B cell (primary cell): ENCODE measurements around the gene ITGA3. TPM values are rescaled to one million over a fixed set of nuclear protein-coding genes. Genes with fewer than 3 reads are reported as not detected.

Experiments used
- ATAC-seq: fragments of 200-7000 bp; cut with Tn5 transposase; one replicate; pipeline ENCODE4 v1.10.0; 2021; ENCODE audit warnings: low read depth, mild to moderate bottlenecking, moderate number of reproducible peaks, moderate library complexity
- CTCF ChIA-PET: fragments of 350-600 bp; sonication (Branson Sonifier 250); formaldehyde crosslinking; loops from one replicate; lab custom pipeline; 2021; ENCODE audit warnings: antibody characterized with exemption, inconsistent platforms; lab: Charles Lee
- POLR2A ChIA-PET: fragments of 350-600 bp; sonication (Branson Sonifier 250); formaldehyde crosslinking; loops from one replicate; lab custom pipeline; 2021; ENCODE audit warnings: antibody characterized with exemption; lab: Charles Lee
- DNase-seq: peaks from one replicate; pipeline ENCODE4 v3.0.0; 2013
- H2AFZ ChIP-seq: 2 replicates; pipeline ENCODE4 v1.6.1; 2012; ENCODE audit warnings: mild to moderate bottlenecking, low read depth, low read length; ENCODE audit not compliant: insufficient read depth, poor library complexity, severe bottlenecking
- H3K27ac ChIP-seq, 2 donors: 1 replicate in 1 of 2; 2 replicates in 1 of 2; pipeline ENCODE4 v1.5.1; 2012 to 2013; ENCODE audit warnings: low read length in 2 of 2, mild to moderate bottlenecking in 2 of 2, moderate library complexity in 1 of 2
- H3K27me3 ChIP-seq, 4 experiments: fragments of 200-600 bp in 1 of 4; sonication (generic) in 1 of 4; replicated peaks in 1 of 4; 1 replicate in 2 of 4; 2 replicates in 2 of 4; pipeline versions ENCODE4 v1.6.1 to v1.7.0; 2013 to 2016; ENCODE audit warnings: low read length in 3 of 4, mild to moderate bottlenecking in 2 of 4, mixed read lengths in 1 of 4, moderate library complexity in 1 of 4; ENCODE audit not compliant: insufficient read depth in 4 of 4, control insufficient read depth in 3 of 4; ENCODE audit errors: control extremely low read depth in 1 of 4
- H3K36me3 ChIP-seq, 2 experiments: replicated peaks in 1 of 2; 1 replicate in 1 of 2; 2 replicates in 1 of 2; pipeline versions ENCODE4 v1.6.1 to v1.7.1; 2013; ENCODE audit warnings: low read length in 1 of 2; ENCODE audit not compliant: insufficient read depth in 2 of 2, control insufficient read depth in 1 of 2; ENCODE audit errors: control extremely low read depth in 1 of 2, extremely low read depth in 1 of 2
- H3K4me1 ChIP-seq, 2 donors: fragments of 200-600 bp in 1 of 2; sonication (generic) in 1 of 2; 1 replicate in 1 of 2; 2 replicates in 1 of 2; pipeline versions ENCODE4 v1.5.1 to v1.6.1; 2013 to 2017; ENCODE audit warnings: low read length in 2 of 2; ENCODE audit not compliant: control insufficient read depth in 2 of 2, insufficient read depth in 2 of 2
- H3K4me2 ChIP-seq: replicated peaks from 2 replicates; pipeline ENCODE3; 2012; ENCODE audit warnings: mild to moderate bottlenecking, low read depth, low read length; ENCODE audit not compliant: poor library complexity, severe bottlenecking
- H3K4me3 ChIP-seq, 5 experiments: fragments of 200-600 bp in 1 of 5; sonication (generic) in 1 of 5; 1 replicate in 3 of 5; 2 replicates in 2 of 5; pipeline versions ENCODE4 v1.5.1 to v1.7.0; 2011 to 2016; ENCODE audit warnings: low read length in 4 of 5, mild to moderate bottlenecking in 4 of 5, low read depth in 2 of 5, control low read depth in 1 of 5, moderate library complexity in 1 of 5; ENCODE audit not compliant: insufficient read depth in 1 of 5; ENCODE audit errors: control extremely low read depth in 1 of 5, extremely low read depth in 1 of 5
- H3K79me2 ChIP-seq: fragments of 200-600 bp; sonication (generic); one replicate; pipeline ENCODE4 v1.6.0; 2016; ENCODE audit warnings: low read length; ENCODE audit not compliant: control insufficient read depth, insufficient read depth
- H3K9ac ChIP-seq: fragments of 200-600 bp; sonication (generic); 2 replicates; pipeline ENCODE4 v1.6.1; 2017; ENCODE audit warnings: mild to moderate bottlenecking, low read length, moderate library complexity
- H3K9me3 ChIP-seq, 3 donors: one replicate each; pipeline versions ENCODE4 v1.6.1 to v1.7.1; 2013; ENCODE audit warnings: low read length in 2 of 3; ENCODE audit not compliant: control insufficient read depth in 2 of 3, insufficient read depth in 1 of 3; ENCODE audit errors: control extremely low read depth in 1 of 3
- H4K20me1 ChIP-seq: 2 replicates; pipeline ENCODE4 v1.6.0; 2012; ENCODE audit warnings: mild to moderate bottlenecking, low read length; ENCODE audit not compliant: insufficient read depth, control insufficient read depth, poor library complexity, severe bottlenecking
- H3K27ac Mint-ChIP-seq: one replicate; pipeline ENCODE4 v1.8.0; 2021; ENCODE audit warnings: mixed read lengths
- H3K27me3 Mint-ChIP-seq: one replicate; pipeline ENCODE4 v1.8.0; 2021; ENCODE audit warnings: mixed read lengths
- H3K4me1 Mint-ChIP-seq: one replicate; pipeline ENCODE4 v1.8.0; 2021; ENCODE audit warnings: mixed read lengths
- H3K4me3 Mint-ChIP-seq: one replicate; pipeline ENCODE4 v1.8.0; 2021; ENCODE audit warnings: mixed read lengths
- H3K9me3 Mint-ChIP-seq: one replicate; pipeline ENCODE4 v1.8.0; 2022; ENCODE audit warnings: mixed read lengths; ENCODE audit not compliant: insufficient read depth
- CTCF ChIP-seq: fragments of 200-600 bp; IDR thresholded peaks from one replicate; pipeline ENCODE4 v1.8.0; 2022; ENCODE audit warnings: antibody characterized with exemption, mild to moderate bottlenecking
- EZH2 ChIP-seq: IDR thresholded peaks from 2 replicates; pipeline ENCODE4 v1.6.1; 2012; ENCODE audit warnings: borderline replicate concordance, low read depth, mild to moderate bottlenecking, moderate library complexity, low read length; ENCODE audit not compliant: insufficient read depth, poor library complexity, severe bottlenecking
- WGBS: methylation state at CpG from one replicate; pipeline ENCODE4 v1.1.5; 2013; ENCODE audit warnings: missing lambda C conversion rate; ENCODE audit not compliant: insufficient coverage; 5-methylcytosine and 5-hydroxymethylcytosine counted together
- intact Hi-C: fragments of 100-400 bp; cut with micrococcal nuclease; formaldehyde crosslinking; loops from one replicate; pipeline ENCODE4 v1.10.0; 2022
- polyA plus RNA-seq: library from polyadenylated mRNA; depleted of rRNA; stranded (reverse); fragments of >200 nt; gene quantifications from 2 replicates; pipeline ENCODE4 v1.2.3, GENCODE V29; 2012
- total RNA-seq, 2 donors: library from RNA; stranded (reverse); fragments of 120-200 nt in 1 of 2; gene quantifications; 1 replicate in 1 of 2; 2 replicates in 1 of 2; pipeline versions ENCODE4 v1.2.3 to v1.2.4, GENCODE V29; 2013 to 2022

Gene ITGA3
- total and polyA plus RNA-seq, 2 donors (not counting 1 experiment from before 2014, with no cell fraction given), result 11.9 to 13.3 TPM

- CTCF ChIA-PET, result interaction anchor here (1.2 to 2.9 kb wide), 3 partner anchors 13 to 61 kb away, joined by 3 to 11 read pairs (median 8); no protein-coding TSS in a partner anchor
- peaks cover 25% of the 10 kb centered on the region for H4K20me1 ChIP-seq
- ATAC-seq (no peak), DNase-seq (no peak)
- H3K4me1 ChIP-seq, result peaks cover 8 to 16% of the 10 kb centered on the region in 2 donors
- H2AFZ ChIP-seq, result no peak overlapping the region
- TF ChIP-seq CTCF (no peak), EZH2 (no peak)
- intact Hi-C loops, result no loop called here
- Mint-ChIP-seq H3K27me3 (no peaks in the 10 kb centered on the region), H3K4me1 (peaks cover 14% of the 10 kb centered on the region), H3K27ac (no peak overlapping the region), H3K4me3 (no peak overlapping the region), H3K9me3 (no peaks in the 10 kb centered on the region)
- no peak overlapping the region for H3K4me3 ChIP-seq
- WGBS, result 90% methylated on average over 1 of the region's 5 CpGs
- H3K9ac ChIP-seq, result no peak overlapping the region
- H3K4me2 ChIP-seq, result no peak overlapping the region
- H3K27me3 ChIP-seq, result no peaks in the 10 kb centered on the region
- peaks cover 10% of the 10 kb centered on the region for H3K79me2 ChIP-seq
- POLR2A ChIA-PET, result no interaction called here
- H3K36me3 ChIP-seq, result peaks cover 0 to 50% of the 10 kb centered on the region in 2 experiments
- H3K9me3 ChIP-seq, result no peaks in the 10 kb centered on the region
- no peak overlapping the region for H3K27ac ChIP-seq
Measured at GRCh38 chr17:50100480-50100883, 44.6 kb downstream of the ITGA3 start.

- peaks cover 10% of the 10 kb centered on the region for H3K4me1 Mint-ChIP-seq
- H3K9me3 Mint-ChIP-seq, result no peaks in the 10 kb centered on the region
- ChIA-PET CTCF (interaction anchor here (1.2 kb wide), 1 partner anchor 14 kb away, joined by 3 read pairs; no protein-coding TSS in a partner anchor), POLR2A (no interaction called here)
- H3K9ac ChIP-seq, result no peak overlapping the region
- TF ChIP-seq EZH2, result no peak
- TF ChIP-seq CTCF, result no peak
- H3K27ac Mint-ChIP-seq, result no peak overlapping the region
- no peaks in the 10 kb centered on the region for H3K27me3 ChIP-seq
- no peak overlapping the region for H3K4me2 ChIP-seq
- H3K4me1 ChIP-seq, result peaks cover 5 to 11% of the 10 kb centered on the region in 2 donors
- H3K79me2 ChIP-seq, result peaks cover 5% of the 10 kb centered on the region
- no peak for DNase-seq
- ATAC-seq, result no peak
- H3K27me3 Mint-ChIP-seq, result no peaks in the 10 kb centered on the region
- H3K36me3 ChIP-seq, result peaks cover 0 to 53% of the 10 kb centered on the region in 2 experiments
- no peak overlapping the region for H3K4me3 Mint-ChIP-seq
- H4K20me1 ChIP-seq, result peaks cover 22% of the 10 kb centered on the region
- H3K4me3 ChIP-seq, result no peak overlapping the region
- no peak overlapping the region for H2AFZ ChIP-seq
- WGBS, result 95% methylated on average over 15 of the region's 15 CpGs
- intact Hi-C loops, result no loop called here
- no peak overlapping the region for H3K27ac ChIP-seq
- H3K9me3 ChIP-seq, result no peaks in the 10 kb centered on the region
Measured at GRCh38 chr17:50100921-50101345, 45.0 kb downstream of the ITGA3 start.
